SK-N-SH treated with all-trans-retinoic acid at 6 μM for 48 hours (cell line): ENCODE measurements around the gene FKBP6.

Experiments used
- ESRRG ChIP-seq: fragments of 250-450 bp; sonication (Bioruptor Pico); IDR thresholded peaks from 2 replicates; pipeline ENCODE4 v1.6.1; 2021; ENCODE audit warnings: mild to moderate bottlenecking
- ISL1 ChIP-seq: fragments of 250-450 bp; sonication (Bioruptor Pico); IDR thresholded peaks from 2 replicates; pipeline ENCODE4 v2.1.2; 2022; ENCODE audit warnings: mild to moderate bottlenecking, moderate library complexity
- RARB ChIP-seq: fragments of 250-450 bp; sonication (Bioruptor Pico); IDR thresholded peaks from 2 replicates; pipeline ENCODE4 v1.8.0; 2021; ENCODE audit warnings: mild to moderate bottlenecking, moderate library complexity
- SNAI2 ChIP-seq: fragments of 250-450 bp; sonication (Bioruptor Pico); IDR thresholded peaks from 2 replicates; pipeline ENCODE4 v1.5.0; 2020; ENCODE audit warnings: mild to moderate bottlenecking, moderate library complexity
- ZNF70 ChIP-seq: fragments of 450-650 bp; formaldehyde crosslinking; IDR thresholded peaks from 2 replicates; pipeline ENCODE4 v1.5.0; 2020; ENCODE audit warnings: mild to moderate bottlenecking, moderate library complexity
- TF ChIP-seq, protein P1 (sequence below): fragments of 250-450 bp; sonication (Bioruptor Pico); IDR thresholded peaks from 2 replicates; pipeline ENCODE4 v1.5.1; 2020; ENCODE audit warnings: low read depth, mild to moderate bottlenecking, moderate library complexity
- TF ChIP-seq, protein P2 (sequence below): fragments of 250-450 bp; sonication (Bioruptor Pico); IDR thresholded peaks from 2 replicates; pipeline ENCODE4 v1.8.0; 2020; ENCODE audit warnings: mild to moderate bottlenecking, moderate library complexity, borderline replicate concordance

DNA sequence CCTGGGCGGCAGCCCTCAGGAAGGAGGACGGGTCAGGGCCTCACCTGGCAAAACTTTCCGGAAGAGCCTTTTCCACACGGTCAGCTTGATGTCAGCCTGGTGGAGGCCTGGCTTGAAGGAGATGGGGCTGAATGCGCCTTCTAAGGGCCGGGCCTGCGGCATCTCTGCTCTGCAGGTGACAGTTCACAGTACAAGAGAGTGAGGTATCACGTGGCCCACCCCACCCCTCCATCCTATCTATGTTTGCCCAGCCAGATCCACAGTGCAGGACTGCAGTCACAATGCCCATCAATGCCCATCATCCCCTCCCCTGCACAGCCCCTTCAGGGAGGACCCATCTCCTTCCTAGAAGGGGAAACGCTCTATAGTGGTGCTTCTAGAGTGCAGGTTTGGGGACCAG lies 11.4 kb upstream of the FKBP6 start:
- no peak for TF ChIP-seq ISL1 (CRISPR knock-in tag)
- TF ChIP-seq, protein P1, sequence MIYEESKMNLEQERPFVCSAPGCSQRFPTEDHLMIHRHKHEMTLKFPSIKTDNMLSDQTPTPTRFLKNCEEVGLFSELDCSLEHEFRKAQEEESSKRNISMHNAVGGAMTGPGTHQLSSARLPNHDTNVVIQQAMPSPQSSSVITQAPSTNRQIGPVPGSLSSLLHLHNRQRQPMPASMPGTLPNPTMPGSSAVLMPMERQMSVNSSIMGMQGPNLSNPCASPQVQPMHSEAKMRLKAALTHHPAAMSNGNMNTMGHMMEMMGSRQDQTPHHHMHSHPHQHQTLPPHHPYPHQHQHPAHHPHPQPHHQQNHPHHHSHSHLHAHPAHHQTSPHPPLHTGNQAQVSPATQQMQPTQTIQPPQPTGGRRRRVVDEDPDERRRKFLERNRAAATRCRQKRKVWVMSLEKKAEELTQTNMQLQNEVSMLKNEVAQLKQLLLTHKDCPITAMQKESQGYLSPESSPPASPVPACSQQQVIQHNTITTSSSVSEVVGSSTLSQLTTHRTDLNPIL (CRISPR knock-in tag) = no peak
- TF ChIP-seq, protein P2, sequence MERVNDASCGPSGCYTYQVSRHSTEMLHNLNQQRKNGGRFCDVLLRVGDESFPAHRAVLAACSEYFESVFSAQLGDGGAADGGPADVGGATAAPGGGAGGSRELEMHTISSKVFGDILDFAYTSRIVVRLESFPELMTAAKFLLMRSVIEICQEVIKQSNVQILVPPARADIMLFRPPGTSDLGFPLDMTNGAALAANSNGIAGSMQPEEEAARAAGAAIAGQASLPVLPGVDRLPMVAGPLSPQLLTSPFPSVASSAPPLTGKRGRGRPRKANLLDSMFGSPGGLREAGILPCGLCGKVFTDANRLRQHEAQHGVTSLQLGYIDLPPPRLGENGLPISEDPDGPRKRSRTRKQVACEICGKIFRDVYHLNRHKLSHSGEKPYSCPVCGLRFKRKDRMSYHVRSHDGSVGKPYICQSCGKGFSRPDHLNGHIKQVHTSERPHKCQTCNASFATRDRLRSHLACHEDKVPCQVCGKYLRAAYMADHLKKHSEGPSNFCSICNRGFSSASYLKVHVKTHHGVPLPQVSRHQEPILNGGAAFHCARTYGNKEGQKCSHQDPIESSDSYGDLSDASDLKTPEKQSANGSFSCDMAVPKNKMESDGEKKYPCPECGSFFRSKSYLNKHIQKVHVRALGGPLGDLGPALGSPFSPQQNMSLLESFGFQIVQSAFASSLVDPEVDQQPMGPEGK (CRISPR knock-in tag) = no peak
- no peak for TF ChIP-seq RARB
- no peak for TF ChIP-seq SNAI2 (CRISPR knock-in tag)
- TF ChIP-seq ZNF70 (CRISPR knock-in tag) = no peak
- TF ChIP-seq ESRRG (CRISPR knock-in tag) = no peak
